NCI-H526 treated with DMSO at 0.1 percent for 48 hours (cell line): ENCODE data around the gene SBF2.

Experiments
- DNase-seq: peaks from one replicate; lab custom pipeline; 2025; lab: John Stamatoyannopoulos, UW

SBF2 gene

DNA sequence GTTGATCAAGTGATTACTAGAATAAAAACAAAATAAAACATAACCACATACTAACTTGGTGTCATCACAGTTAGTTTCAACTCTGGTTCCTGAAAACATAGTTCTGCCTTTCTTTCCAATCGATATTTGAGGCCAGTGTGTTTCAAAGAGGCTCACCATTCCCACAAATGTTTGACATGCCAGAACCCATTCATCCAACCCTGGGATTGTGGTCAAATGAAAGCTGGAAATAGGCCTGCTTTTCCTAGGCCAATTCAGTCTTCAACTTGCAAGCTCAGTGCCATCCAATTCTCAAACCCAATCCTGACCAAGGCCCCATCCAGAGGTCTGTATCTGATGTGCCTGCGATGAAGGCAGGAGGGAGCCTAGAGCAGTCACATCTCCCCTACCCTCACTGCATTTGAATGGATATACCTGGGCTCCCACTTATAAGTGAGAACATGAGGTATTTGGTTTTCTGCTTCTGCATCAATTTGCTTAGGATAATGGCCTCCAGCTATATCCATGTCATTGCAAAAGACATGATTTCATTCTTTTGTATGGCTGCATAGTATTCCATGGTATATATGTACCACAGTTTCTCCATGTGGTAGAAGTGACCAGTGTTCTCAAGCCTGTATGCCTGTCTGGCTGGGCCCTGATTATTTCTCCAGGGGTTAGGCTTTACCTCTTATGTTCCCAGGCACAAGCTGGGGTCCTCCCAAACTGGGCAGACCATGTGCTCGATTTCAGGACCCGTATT, 486.9 kb downstream of the SBF2 start:
- DNase-seq = no peak

DNA sequence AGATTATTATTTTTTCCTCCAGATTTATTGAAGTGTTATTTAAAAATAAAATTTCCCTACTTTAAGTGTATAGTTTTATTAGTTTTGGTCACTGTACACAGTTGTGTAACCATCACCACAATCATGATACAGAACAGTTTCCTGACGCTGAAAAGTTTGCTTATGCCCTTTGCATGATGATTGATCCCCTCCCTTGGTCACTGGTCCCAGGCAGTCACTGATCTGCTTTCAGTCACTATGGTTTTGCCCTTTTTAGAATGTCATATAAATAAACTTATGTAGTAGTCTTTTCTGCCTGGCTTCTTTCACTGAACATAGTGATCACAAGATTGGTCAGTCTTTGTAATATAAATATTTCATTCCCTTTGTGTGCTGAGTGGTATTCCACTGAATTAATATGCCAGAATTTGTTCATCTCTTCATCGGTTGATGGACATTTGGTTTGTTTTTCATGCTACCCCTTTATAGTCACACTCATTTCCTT, 489.6 kb downstream of the SBF2 start:
- no peak for DNase-seq

DNA sequence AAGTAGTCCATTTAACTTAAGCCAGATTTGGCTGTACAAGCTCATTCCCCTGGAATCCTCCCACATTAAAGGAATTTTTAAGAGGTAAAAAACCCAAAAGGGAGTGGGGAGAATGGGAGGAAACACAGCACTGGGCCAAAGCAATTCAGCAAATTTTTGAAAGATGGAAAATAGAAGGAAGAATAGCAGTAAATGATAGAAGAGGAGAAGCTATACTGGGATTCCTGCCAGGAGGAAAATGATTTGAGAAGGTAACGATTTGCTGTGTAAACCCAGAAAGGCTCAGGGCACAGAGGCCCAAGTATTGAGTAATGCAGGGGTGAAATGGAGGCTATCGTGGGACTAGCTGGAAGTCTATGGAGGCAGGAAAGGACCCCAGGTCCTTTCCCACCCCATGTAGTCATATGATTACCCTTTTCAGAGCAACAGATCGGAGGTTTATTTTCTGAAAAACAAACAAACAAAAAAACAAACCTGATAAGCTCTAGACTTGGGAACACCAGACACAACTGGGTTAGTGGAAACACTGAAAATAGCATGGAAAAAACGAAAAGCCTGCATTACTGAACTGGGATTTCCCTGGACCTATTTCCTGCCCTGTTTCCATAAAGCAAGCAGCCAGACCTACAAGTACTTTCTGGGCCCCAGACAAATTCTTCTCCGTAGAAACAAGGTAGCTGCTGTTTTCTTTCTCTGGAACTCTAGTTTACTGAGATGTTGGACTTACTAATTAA, 490.2 kb downstream of the SBF2 start:
- no peak for DNase-seq

DNA sequence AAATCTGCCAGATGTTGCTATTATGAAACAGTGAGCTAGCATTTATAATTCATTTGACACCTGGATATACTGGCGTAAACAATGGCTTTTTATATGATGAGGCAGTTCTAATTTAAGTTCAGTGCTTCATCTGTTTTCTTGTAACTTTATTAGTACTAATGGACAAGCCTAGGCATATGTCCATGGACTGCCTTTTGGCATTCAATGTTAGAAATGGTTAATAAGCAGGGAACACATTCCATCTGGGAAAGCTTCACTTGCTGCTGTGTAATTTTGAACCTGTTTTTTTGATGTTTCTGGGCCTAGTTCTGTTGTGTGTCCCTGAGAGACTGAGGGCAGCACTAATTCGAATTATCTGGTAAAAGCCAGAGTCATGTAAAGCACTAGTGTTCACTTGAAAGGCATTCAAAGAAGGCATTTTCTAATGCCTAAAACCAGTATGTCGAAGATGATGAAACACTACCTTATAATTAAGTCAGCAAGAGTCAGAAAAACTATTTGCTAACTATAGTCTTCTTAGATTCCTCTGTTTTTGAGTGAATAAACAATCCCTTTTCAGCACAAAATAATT, 491.6 kb downstream of the SBF2 start:
- DNase-seq = no peak

DNA sequence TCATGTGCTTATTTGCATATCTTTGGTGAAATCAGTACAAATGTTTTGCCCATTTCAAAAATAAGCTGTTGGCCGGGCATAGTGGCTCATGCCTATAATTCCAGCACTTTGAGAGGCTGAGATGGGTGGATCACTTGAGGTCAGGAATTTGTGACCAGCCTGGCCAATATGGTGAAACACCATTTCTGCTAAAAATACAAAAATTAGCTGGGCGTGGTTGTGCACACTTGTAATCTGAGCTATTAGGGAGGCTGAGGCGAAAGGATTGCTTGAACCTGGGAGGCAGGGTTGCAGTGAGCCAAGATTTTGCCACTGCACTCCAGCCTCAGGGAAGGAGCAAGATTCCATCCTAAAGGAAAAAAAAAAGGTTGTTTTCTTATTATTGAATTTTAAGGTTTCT, 494.1 kb downstream of the SBF2 start:
- no peak for DNase-seq

DNA sequence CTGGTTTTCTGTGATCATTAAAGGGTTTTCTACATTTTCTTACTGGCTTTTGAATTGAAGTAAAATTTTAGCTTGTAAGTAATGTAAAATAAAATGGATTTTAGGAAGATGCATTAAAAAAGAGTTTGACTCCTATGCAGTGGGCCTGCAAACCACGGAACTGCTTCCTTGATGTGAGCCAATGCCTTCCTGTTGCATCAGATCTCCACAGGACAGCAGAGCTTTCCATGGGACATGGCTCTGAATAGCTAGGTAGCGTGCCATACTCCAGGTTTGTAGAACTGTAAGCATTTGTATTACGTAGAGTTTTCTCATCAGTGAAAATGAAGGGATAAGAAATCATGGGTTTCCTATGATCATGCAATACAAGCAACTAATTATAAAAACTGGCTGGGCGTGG, 496.7 kb downstream of the SBF2 start:
- DNase-seq = no peak

DNA sequence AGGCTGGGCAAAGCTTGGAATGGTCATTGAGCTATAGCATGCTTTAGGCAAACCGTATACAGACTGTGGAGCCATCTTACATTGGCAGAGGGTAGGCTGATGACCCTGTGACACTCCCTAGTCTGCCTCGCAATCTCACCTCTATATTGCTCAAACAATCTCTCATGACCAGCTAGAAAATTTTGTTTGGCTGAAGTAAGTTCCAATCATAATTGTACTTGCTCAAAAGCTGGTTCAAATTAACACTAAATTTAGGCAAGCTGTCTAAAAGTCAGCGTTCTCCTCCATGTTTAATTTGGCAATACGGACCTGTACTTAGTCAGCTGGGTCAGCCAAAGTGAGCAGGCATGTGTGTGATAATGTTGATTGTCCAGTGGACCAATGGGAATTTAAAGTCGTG, 497.2 kb downstream of the SBF2 start:
- DNase-seq = no peak

DNA sequence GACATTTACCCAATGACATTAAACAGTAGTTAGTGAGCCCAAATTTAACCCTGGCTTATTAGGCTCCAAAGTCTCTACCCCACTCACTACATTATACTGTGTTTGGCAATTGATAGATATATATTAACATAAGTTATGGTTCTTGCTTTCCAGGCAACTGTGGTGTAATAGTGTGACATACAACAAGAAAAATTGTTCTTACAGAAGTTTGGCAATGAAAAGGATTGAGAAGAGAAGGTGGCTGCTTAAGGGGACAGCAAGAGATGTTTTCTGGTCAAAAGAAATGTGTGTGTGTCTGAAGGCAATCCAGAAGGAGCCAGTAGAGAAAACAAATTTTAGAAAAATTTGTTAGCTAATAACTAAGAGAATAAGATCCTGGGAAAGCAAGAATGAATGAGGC, 497.8 kb downstream of the SBF2 start:
- no peak for DNase-seq

DNA sequence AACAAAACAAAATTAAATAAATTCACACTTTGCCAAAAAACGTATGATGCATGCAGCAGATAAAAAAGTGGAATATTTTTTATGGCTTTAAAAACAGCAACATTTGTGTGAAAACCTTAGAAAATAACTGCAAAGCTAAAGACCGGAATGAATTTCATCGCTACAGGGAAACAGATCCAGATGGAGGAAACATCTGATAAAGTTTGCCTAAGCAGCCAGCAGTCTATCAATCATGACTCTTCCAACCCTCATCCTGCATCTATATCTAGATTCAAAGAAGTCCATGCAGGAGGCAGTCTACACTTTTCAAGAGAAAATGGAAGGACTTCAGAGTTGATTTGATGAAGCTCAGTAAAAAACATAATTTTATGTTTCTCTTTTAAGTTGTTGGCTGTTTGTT, 503.3 kb downstream of the SBF2 start:
- no peak for DNase-seq

DNA sequence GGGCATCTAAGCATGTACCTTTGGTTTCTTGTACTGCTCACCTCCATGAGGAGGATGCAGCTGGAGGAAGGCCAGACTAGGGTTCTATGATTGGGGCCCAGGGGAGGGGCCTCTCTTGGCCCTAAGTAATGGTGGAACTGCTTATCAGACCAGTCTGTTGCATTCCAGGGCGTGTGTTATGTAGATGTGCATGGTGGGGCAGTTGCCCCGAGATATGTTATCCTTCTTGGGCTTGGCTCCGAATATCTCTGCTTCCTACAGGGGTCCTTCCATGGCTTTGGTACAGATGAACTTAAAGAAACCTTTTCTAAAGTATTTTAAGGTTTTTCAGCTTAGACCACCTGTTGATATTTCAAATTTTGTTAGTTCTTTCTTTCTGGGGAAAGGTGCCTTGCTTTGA, 504.1 kb downstream of the SBF2 start:
- DNase-seq = no peak

DNA sequence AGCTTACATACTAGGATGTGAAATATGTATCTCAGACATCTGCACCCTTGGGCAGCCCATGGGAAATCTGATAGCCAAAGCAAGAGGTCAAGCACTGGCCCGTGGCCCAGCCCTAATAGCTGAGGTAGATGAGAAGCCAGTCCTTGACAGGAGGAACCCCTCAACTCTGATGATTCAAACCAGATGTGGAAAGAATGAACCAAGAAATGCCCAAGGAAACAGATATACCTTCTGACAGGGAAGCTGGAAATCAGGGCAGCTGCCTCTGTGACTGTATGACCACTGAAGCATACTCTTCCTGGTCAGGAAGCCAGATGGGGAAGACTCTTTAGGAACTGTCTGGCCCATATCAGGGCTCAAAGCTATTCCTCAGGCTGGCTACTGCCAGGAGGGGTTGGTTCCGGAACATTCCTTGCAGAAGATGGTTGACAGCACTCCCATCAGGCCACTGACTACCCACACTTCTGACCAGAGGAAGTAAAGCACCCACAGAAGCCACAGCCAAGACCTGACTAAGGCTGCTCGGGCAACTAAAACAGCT, 506.0 kb downstream of the SBF2 start:
- DNase-seq = no peak

DNA sequence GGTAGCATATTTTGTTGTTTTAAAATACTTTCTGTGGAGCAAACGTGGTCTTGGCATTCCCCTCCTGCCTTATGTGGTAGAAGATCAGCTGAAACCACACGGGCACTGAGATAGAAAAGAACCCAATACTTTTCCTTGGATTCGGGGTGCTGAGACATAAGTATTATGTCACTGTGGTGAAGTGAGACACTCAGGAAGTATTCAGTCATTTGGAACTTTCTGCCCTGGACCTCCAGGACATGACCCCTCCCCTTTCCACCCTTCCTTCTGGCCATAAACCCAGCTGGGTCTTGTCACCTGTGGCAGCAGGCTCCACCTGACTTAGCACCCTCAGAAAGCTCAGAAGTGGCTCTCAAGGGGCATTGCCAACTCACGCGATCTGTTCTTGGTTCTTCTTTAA, 506.8 kb downstream of the SBF2 start:
- DNase-seq = no peak

DNA sequence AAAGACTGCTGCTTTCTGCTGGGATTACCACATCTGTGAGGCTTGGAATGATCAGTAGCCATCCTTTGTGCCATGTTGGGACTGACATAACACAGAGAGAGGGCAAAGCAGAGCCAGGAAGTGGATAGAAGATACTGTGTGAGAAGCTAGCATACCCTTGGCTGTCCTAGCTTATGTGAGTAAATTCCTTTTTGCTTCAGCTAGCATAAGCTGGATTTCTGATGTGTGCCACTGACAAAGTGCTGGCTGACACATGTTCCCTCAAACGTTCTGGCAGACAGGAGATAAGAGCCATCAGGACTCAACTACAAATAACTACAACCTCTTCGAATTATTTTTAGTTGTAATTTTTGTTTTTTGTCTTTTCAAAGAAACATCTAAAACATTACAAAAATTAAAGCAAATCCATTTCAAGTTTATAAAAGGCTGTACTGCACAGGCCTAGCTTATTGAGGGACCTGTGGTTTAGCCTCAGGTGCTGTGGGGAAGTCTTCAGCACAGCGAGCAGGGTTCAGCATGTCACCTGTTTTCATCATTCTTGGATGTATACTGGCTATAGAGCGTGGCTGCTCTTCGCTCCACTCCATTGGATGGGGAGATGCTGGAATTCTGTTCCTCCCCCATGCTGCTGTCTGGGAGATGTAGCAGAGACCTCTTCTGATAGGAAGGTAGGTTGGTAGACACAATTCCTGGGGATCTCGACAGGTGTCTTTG, 509.3 kb downstream of the SBF2 start:
- no peak for DNase-seq

DNA sequence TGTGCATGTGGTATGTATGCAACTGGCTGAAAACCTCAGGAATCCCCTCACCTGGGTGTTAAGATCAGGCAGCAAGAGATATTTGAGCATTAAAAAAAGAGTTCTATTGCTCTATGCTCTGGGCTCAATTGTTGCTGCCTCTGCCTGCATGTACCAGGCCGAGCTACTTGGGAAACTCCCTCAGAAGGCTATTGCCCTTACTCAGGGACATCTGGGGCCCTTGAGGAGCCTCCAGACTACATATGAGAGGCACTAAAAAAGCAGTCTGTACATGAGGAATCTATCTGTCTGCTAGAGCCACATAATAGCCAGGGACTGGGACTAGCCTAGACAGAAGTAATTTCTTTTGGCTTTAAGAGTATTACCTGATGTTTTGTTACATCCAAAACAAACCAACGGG, 510.0 kb downstream of the SBF2 start:
- DNase-seq = no peak

DNA sequence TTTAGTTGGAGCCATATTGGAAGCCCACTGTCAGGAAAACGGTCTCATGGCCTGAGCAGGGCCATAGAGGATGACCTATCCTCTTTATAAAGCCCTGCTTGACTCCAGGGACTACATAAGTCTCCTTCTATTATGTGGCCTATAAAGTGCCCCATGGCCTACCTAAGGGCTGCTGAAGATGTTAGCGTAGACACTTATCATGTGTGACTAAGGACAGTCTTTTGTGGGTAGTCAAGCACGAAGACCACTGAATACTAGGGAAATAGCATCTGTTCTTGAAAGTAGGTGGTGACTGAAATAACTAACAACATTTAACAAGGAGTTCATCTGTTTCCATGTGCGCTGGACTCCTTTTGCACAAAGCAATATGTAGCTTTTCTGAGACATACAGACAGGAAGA, 513.1 kb downstream of the SBF2 start:
- DNase-seq = no peak

DNA sequence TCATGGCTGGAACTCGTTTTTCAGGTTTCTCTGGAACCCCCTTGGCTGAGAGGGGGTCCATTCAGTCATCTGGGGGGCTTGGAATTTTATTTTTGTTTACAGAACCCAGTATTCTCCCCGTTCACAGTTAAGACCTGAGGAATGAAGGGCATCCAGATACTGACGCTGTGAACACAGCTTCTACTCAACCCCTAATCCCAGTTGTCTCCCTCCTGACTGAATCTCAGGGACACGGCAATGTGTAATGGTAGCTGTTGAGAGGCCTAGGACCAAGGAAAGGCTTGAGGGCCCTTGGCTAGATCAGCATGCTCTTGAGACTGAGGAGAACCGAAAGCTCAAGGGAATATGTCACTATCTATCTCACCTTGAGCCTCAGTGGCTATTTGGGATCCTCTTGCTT, 516.5 kb downstream of the SBF2 start:
- no peak for DNase-seq

DNA sequence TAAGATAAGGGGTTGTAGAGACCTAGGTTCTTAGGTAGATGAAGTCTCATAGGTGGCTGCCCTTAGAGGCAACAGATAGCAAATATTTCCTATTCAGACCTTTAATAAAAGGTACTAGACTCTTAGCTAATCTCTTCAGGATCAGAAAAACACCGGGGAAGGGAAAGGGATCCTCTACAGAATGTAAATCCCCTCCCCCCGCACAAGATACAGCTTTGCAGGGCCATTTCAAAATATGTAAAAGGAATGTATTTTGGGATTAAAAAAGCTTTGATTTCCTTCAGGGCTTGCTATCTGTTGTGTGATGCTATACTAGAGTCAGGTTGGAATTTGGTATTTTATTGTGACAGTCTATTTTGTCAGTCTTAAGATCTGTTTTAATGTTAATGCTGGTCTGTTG, 517.0 kb downstream of the SBF2 start:
- DNase-seq = no peak

DNA sequence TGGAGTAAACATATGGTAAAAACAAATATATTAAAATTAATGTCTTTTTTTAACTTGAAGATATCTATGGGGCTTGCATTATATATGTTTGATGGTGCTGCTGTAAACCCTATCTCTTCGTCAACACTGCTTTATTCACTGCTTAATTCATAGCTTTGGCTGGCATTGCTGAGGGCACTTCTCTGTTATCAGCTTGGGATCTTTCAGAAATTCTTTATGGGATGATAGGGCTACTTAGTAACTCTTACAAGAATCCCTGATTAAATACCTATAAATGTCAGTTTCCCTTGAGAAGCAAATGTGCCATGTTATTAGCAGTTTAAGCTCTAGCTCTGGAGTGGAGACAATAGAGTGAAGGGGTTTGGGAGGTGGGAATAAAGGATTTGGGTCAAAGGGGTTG, 517.8 kb downstream of the SBF2 start:
- no peak for DNase-seq

DNA sequence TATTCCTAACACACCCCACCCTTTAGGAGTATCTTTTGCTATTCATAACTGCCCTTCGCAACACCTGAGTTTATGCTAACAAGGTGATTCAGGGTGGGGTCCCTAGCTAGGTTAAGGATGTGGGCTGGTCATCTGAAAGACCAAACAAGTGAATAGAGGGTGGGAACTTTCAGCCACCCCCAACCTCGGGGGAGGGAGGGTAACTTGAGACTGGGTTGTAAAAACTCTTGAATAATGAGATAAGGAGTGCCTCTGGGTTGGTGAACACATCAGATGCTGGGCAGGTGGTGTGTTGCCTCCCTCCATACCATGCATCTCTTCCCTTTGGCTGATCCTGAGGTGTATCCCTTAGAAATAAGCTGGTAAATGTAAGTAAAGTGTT, 518.6 kb downstream of the SBF2 start:
- no peak for DNase-seq

DNA sequence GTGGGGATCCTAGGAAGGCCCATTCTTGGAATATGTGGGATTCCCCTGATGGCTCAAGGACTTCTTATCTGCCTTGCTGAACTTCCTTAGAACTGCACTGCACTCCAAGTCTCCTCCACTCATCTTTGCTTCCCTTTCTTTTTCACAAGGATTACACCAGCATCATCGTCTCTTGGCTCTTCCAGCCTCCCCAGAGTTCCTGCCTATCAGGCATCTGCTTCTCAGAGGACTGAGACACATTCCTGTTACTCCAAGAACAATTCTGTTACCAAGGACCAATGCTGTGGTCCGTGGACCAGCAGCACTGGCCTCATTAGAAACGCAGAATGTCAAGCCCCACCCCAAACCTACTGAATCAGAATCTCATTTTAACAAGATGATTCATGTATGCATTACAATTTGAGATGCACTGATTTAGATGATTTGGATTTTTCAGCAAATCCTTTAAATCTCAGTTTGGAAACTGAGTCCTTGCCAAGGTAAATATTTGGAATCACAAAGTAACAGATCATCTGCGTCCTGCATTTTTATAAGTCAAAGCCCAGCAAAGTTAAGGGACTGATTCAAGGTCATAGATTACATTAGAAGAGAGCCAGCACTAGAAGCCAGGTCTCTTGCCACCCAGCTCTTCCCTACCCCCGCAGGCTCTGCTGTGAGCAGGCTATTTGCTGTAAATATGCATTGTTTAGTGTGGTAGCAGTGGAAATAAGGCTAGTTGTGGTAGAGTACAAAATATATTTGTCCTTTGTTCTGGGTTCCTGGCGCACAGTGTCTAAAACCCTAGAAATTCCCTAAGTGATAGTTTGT, 519.2 kb downstream of the SBF2 start:
- DNase-seq = no peak

DNA sequence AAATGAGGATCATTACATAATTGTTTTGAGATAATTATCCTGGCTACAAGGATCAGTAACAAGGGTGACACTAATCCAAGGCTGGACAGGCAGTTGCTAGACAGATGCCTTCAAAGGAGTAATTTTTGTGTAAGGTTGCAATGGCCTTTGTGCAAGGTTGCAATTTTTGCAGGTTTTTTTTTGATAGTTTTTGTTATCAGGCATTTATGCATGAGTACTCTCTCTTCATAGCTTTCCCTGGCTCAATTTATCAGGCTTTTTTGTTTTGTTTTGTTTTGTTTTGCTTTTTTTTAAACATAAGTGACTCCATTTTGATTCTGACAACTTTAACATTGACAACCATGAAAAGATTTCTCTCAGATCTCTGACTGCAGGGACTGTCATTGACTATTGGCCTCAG, 519.9 kb downstream of the SBF2 start:
- no peak for DNase-seq

DNA sequence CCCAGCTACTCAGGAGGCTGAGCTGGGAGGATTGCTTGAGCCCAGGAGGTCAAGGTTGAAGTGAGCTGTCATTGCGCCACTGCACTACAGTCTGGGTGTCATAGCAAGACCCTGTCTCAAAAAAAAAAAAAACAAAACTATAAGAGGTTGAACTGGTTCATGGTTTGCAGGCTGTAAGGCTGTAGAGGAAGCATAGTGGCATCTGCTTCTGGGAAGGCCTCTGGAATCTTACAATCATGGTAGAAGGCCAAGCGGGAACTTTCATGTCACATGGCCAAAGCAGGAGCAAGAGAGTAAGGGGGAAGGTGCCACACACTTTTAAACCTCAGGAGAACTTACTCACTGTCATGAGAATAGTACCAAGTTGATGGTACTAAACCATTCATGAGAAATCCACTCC, 520.5 kb downstream of the SBF2 start:
- no peak for DNase-seq
